ENCODE results near the gene NAT10. TPM values are rescaled to one million over a fixed set of nuclear protein-coding genes. Genes with fewer than 3 reads are reported as not detected.

The NAT10 gene
- total RNA-seq, 2 experiments from 2014 or later, result 129 to 137 TPM

DNA sequence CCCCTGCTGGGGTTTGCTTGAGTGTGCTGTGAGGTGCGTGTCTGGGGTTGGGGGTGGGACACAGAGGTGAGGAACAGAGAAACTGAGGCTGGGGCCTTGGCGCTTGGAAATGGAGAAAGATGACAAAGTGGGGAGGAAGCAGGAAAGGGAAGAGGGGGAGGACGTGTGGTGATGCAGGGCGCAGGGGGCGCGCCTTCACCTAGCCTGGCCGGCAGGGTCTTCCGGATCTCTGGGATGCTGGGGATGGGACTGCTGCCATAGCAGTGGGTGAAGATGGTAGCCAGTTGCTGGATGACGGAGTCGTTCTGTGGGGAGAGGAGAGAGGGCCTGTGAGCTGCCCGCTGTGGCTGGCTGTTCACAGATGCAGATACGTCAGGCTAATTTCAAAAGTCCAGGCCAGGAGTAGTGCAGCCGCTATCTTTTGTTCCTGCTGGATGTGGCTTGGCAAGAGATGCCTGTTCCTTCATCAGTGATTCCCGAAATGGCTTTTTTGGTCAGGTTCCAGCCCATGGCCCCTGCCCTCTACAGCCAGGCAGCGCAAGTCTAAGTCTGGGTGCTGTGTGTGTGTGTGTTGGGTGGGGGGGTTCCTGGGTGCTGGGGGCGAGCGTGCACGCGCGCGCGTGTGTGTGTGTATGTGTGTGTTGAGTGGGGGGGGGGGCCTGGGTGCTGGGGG lies 54.8 kb downstream of the NAT10 start:
- peaks cover 6% of the 10 kb centered on the region for H3K36me3 Mint-ChIP-seq (ENCODE audit: low read depth)
- peaks cover 31% of the 10 kb centered on the region for H3K4me1 Mint-ChIP-seq (ENCODE audit: low read depth)
- intact Hi-C loops (cut with micrococcal nuclease), result no loop called here
- no peak overlapping the region for H3K4me3 Mint-ChIP-seq
- H3K9me3 Mint-ChIP-seq, result no peaks in the 10 kb centered on the region
- POLR2A ChIA-PET, result no interaction called here
- CTCF ChIA-PET, result interaction anchor here (1.0 to 1.5 kb wide), 4 partner anchors 9 to 14 kb away, joined by 3 to 4 read pairs (median 3); no protein-coding TSS in a partner anchor
- DNase-seq (no peak), ATAC-seq (no peak)
- TF ChIP-seq, protein P1, sequence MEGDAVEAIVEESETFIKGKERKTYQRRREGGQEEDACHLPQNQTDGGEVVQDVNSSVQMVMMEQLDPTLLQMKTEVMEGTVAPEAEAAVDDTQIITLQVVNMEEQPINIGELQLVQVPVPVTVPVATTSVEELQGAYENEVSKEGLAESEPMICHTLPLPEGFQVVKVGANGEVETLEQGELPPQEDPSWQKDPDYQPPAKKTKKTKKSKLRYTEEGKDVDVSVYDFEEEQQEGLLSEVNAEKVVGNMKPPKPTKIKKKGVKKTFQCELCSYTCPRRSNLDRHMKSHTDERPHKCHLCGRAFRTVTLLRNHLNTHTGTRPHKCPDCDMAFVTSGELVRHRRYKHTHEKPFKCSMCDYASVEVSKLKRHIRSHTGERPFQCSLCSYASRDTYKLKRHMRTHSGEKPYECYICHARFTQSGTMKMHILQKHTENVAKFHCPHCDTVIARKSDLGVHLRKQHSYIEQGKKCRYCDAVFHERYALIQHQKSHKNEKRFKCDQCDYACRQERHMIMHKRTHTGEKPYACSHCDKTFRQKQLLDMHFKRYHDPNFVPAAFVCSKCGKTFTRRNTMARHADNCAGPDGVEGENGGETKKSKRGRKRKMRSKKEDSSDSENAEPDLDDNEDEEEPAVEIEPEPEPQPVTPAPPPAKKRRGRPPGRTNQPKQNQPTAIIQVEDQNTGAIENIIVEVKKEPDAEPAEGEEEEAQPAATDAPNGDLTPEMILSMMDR (IDR thresholded peaks at IDR 0.05), result no peak
- no peak overlapping the region for H3K27ac Mint-ChIP-seq
- H3K27me3 Mint-ChIP-seq, result no peaks in the 10 kb centered on the region

DNA sequence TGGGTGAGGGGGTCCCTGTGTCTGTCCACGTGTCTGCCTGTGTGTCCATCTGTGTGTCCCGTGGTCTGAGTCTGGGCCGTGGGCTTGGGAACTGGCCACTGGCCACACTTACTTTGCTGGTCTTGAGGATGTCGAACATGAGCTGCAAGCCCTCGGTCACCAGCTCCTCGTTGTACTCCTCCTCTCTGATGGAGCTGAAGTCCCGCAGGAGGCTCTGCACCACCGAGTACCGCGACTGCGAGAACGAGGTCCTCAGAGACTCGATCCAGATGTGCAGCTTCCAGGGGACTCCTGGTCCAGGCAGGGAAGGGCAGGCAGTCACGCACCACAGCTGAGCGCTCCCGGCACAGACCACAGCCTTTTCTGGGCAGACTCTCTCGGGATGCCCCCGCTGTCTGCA lies 55.4 kb downstream of the NAT10 start:
- POLR2A ChIA-PET, result no interaction called here

DNA sequence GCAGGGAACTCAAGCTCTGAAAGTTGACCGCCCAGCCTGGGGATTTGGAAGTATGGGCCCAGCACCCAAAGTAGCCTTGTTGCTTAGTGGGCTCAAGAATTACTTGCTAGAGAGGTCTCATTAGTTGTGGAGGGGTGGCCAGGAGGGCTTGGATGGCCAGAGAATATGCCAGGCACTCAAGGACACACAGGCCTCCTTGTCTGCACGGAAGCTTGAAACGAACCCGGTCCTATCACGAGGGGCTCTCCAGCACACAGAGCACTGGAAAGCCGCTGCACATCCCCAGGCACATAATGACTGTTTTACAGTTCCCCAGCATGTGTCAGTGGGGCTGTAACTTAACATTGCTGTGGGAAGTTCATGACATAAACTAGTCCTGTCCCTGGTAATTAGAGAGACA lies 55.9 kb downstream of the NAT10 start:
- TF ChIP-seq, protein P1 (IDR thresholded peaks at IDR 0.05), result no peak
- H3K9me3 Mint-ChIP-seq, result no peaks in the 10 kb centered on the region
- no peaks in the 10 kb centered on the region for H3K27me3 Mint-ChIP-seq
- peaks cover 6% of the 10 kb centered on the region for H3K36me3 Mint-ChIP-seq (ENCODE audit: low read depth)
- POLR2A ChIA-PET, result interaction anchor here (0.7 to 1.0 kb wide), 2 partner anchors 54 to 98 kb away, joined by 3 read pairs; no protein-coding TSS in a partner anchor
- H3K4me3 Mint-ChIP-seq, result no peak overlapping the region
- intact Hi-C loops (cut with micrococcal nuclease), result no loop called here
- H3K27ac Mint-ChIP-seq, result no peak overlapping the region
- no peak for ATAC-seq
- CTCF ChIA-PET, result interaction anchor here (1.5 kb wide), 1 partner anchor 13 kb away, joined by 4 read pairs; no protein-coding TSS in a partner anchor
- DNase-seq, result no peak
- H3K4me1 Mint-ChIP-seq (ENCODE audit: low read depth), result peaks cover 31% of the 10 kb centered on the region

More for the DNA sequence above, 55.4 kb downstream of the NAT10 start:
- peaks cover 6% of the 10 kb centered on the region for H3K36me3 Mint-ChIP-seq (ENCODE audit: low read depth)
- H3K27ac Mint-ChIP-seq, result no peak overlapping the region
- intact Hi-C loops (cut with micrococcal nuclease), result no loop called here
- no peaks in the 10 kb centered on the region for H3K9me3 Mint-ChIP-seq
- H3K4me1 Mint-ChIP-seq (ENCODE audit: low read depth), result peaks cover 31% of the 10 kb centered on the region
- DNase-seq (no peak), ATAC-seq (no peak)
- TF ChIP-seq, protein P1 (IDR thresholded peaks at IDR 0.05), result no peak
- CTCF ChIA-PET, result interaction anchor here (1.5 kb wide), 1 partner anchor 14 kb away, joined by 4 read pairs; no protein-coding TSS in a partner anchor
- no peaks in the 10 kb centered on the region for H3K27me3 Mint-ChIP-seq
- no peak overlapping the region for H3K4me3 Mint-ChIP-seq

DNA sequence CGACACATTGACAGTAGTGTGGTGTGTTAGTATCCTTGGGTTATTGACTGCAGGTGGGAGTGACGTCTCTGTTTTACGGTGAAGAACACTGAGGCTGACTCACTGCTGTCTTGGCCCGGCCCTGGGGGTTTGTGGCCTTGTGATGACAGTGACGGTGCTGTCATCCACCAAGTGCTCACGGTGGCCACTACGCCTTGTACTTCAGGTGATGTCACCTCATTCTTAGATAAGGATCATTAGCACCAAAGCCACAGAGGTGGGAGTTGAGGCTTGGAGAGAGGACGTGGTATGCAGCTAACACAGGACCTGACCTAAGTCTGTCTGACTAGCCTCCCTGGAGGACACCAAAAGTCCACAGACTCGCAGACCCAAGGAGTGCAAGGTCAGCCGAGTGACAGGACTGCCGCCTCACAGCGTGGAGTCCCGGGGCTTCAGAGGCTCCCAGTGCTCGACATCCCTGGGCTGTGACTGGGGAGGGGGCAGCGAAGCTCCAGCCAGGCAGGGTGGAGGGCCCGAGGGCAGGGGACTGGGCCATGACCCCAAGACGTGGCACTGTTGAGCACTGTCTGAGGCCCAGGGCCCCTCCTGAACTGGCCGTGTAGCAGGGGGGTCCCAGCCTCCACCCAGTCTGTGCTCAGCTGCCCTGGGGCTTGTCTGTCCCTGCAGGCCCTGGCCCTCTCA lies 56.5 kb downstream of the NAT10 start:
- TF ChIP-seq, protein P1 (IDR thresholded peaks at IDR 0.05), result no peak
- Mint-ChIP-seq H3K27me3 (no peaks in the 10 kb centered on the region), H3K9me3 (no peaks in the 10 kb centered on the region)

DNA sequence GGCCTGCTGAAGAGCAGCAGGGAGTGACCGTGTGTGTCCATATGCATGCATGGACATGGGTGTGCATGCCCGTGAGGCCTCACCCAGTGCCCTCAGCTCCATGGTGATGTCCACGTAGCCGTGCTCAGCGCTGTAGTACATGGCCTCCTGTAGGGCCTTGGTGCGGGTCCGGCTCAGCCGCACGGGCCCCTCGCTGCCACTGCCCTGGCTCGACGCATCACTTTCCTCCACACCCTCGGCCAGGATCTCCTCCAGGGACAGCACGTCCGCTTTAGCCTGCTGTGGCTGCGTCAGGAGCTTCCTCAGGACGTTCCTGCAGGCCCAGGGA lies 57.0 kb downstream of the NAT10 start:
- DNase-seq (no peak), ATAC-seq (no peak)
- POLR2A ChIA-PET, result interaction anchor here (1.1 kb wide), 1 partner anchor 196 kb away, joined by 3 read pairs; the partner anchor contains the start of gene ABTB2
- CTCF ChIA-PET, result interaction anchor here (0.7 kb wide), 1 partner anchor 12 kb away, joined by 5 read pairs; no protein-coding TSS in a partner anchor
- H3K4me1 Mint-ChIP-seq (ENCODE audit: low read depth), result peaks cover 31% of the 10 kb centered on the region
- H3K4me3 Mint-ChIP-seq, result no peak overlapping the region
- intact Hi-C loops (cut with micrococcal nuclease), result no loop called here
- TF ChIP-seq, protein P1 (IDR thresholded peaks at IDR 0.05), result no peak
- no peaks in the 10 kb centered on the region for H3K27me3 Mint-ChIP-seq
- no peaks in the 10 kb centered on the region for H3K9me3 Mint-ChIP-seq
- no peak overlapping the region for H3K27ac Mint-ChIP-seq
- H3K36me3 Mint-ChIP-seq (ENCODE audit: low read depth), result peaks cover 7% of the 10 kb centered on the region

More for the DNA sequence above, 56.5 kb downstream of the NAT10 start:
- no peak overlapping the region for H3K27ac Mint-ChIP-seq
- H3K4me3 Mint-ChIP-seq, result no peak overlapping the region
- H3K36me3 Mint-ChIP-seq (ENCODE audit: low read depth), result peaks cover 6% of the 10 kb centered on the region
- ATAC-seq (peak; percentile 90), DNase-seq (peak; percentile 82)
- CTCF ChIA-PET, result interaction anchor here (0.7 to 1.5 kb wide), 2 partner anchors 12 kb away, joined by 4 to 5 read pairs; no protein-coding TSS in a partner anchor
- peaks cover 31% of the 10 kb centered on the region for H3K4me1 Mint-ChIP-seq (ENCODE audit: low read depth)
- POLR2A ChIA-PET, result interaction anchor here (0.7 to 1.1 kb wide), 3 partner anchors 54 to 196 kb away, joined by 3 read pairs; partner anchors contain the start of gene ABTB2
- intact Hi-C loops (cut with micrococcal nuclease), result no loop called here
